Breast epithelium (tissue), 4 donors: ENCODE measurements around the gene DOCK3. TPM values are rescaled to one million over a fixed set of nuclear protein-coding genes. Genes with fewer than 3 reads are reported as not detected.

Experiments
- DNase-seq, 2 donors: peaks; one replicate each; pipeline ENCODE4 v3.0.0-alpha.2; 2019; ENCODE audit warnings: low spot score in 2 of 2
- H3K27ac ChIP-seq, 2 donors: fragments of 200-600 bp; sonication (generic) in 1 of 2; one replicate each; pipeline ENCODE4 v1.5.1; 2016 to 2019; ENCODE audit warnings: mild to moderate bottlenecking in 1 of 2
- H3K27me3 ChIP-seq, 2 donors: fragments of 200-600 bp; sonication (generic) in 1 of 2; one replicate each; pipeline versions ENCODE4 v1.5.1 to v1.6.0; 2017 to 2019; ENCODE audit warnings: control low read depth in 1 of 2, mild to moderate bottlenecking in 1 of 2
- H3K36me3 ChIP-seq: fragments of 200-600 bp; one replicate; pipeline ENCODE4 v1.5.1; 2019
- H3K4me1 ChIP-seq, 2 donors: fragments of 200-600 bp; sonication (generic); one replicate each; pipeline ENCODE4 v1.5.1; 2016 to 2019; ENCODE audit warnings: control low read depth in 1 of 2
- H3K4me3 ChIP-seq, 3 donors: fragments of 200-600 bp; sonication (generic); 1 replicate in 2 of 3; 2 replicates in 1 of 3; pipeline ENCODE4 v1.5.1; 2016 to 2019; ENCODE audit warnings: mild to moderate bottlenecking in 3 of 3, moderate library complexity in 2 of 3
- H3K9me3 ChIP-seq, 2 donors: fragments of 200-600 bp; sonication (generic) in 1 of 2; one replicate each; pipeline ENCODE4 v1.5.1; 2016 to 2019; ENCODE audit warnings: control low read depth in 1 of 2
- POLR2A ChIP-seq: fragments of 450-650 bp; IDR thresholded peaks from one replicate; pipeline ENCODE4 v1.6.1; 2016; ENCODE audit warnings: antibody characterized with exemption, mild to moderate bottlenecking, moderate library complexity
- POLR2AphosphoS5 ChIP-seq, 3 donors: sonication (generic); formaldehyde crosslinking; IDR thresholded peaks; one replicate each; pipeline ENCODE4 v1.6.1; 2017; ENCODE audit warnings: antibody characterized with exemption in 3 of 3
- intact Hi-C: fragments of 100-400 bp; cut with DNase I; formaldehyde crosslinking; loops from one replicate; pipeline ENCODE4 v1.15.1; 2023; ENCODE audit warnings: low total_unique reads
- total RNA-seq, 3 donors: library from RNA; depleted of rRNA; stranded (reverse); fragments of >200 nt; gene quantifications; one replicate each; pipeline ENCODE4 v1.1.0, GENCODE V29; 2016
- TF ChIP-seq, protein P1 (sequence below), 3 donors: fragments of 450-650 bp; IDR thresholded peaks; one replicate each; pipeline ENCODE4 v1.5.1; 2016 to 2017; ENCODE audit warnings: antibody characterized with exemption in 3 of 3, mild to moderate bottlenecking in 3 of 3, moderate library complexity in 3 of 3

Gene DOCK3
- total RNA-seq, 3 donors from 2014 or later, result 0.64 to 0.73 (median 0.66) TPM

DNA sequence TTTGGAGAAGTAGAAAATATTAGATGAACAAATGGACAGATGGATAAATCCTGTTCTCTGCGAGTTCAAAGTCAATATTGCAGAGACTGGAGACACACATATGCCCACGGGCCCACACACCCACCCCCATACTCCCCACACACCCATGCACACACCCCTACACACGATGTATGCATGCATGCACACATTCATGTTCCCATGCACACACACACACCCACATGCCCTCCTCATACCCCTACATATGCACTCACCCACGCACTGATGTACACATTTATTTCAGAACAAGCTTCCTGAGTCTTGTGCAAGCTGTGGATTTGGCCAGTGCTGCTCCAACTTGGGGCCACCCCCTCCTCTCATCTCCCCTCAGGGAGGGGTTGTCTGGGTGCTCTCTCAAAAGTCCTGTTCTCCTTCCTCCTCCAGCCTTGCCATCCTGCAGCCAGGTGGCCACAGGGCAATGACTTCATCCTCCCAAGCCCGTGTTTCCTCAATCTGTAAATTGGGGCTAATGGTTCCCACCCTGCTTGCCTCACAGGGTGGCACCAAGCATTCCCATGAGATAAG lies 41.4 kb upstream of the DOCK3 start:
- intact Hi-C loops, result no loop called here
- Histone ChIP-seq H3K9me3 (no peaks in the 10 kb centered on the region), H3K4me3 (no peak overlapping the region), H3K4me1 (peaks cover 5 to 12% of the 10 kb centered on the region in 2 donors), H3K27ac (no peak overlapping the region), H3K27me3 (no peaks in the 10 kb centered on the region), H3K36me3 (no peaks in the 10 kb centered on the region)
- TF ChIP-seq, protein P1, sequence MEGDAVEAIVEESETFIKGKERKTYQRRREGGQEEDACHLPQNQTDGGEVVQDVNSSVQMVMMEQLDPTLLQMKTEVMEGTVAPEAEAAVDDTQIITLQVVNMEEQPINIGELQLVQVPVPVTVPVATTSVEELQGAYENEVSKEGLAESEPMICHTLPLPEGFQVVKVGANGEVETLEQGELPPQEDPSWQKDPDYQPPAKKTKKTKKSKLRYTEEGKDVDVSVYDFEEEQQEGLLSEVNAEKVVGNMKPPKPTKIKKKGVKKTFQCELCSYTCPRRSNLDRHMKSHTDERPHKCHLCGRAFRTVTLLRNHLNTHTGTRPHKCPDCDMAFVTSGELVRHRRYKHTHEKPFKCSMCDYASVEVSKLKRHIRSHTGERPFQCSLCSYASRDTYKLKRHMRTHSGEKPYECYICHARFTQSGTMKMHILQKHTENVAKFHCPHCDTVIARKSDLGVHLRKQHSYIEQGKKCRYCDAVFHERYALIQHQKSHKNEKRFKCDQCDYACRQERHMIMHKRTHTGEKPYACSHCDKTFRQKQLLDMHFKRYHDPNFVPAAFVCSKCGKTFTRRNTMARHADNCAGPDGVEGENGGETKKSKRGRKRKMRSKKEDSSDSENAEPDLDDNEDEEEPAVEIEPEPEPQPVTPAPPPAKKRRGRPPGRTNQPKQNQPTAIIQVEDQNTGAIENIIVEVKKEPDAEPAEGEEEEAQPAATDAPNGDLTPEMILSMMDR (IDR thresholded peaks at IDR 0.05), result no peak
- TF ChIP-seq POLR2A (no peak), POLR2AphosphoS5 (IDR thresholded peaks at IDR 0.05) (no peak)
- no peak for DNase-seq

DNA sequence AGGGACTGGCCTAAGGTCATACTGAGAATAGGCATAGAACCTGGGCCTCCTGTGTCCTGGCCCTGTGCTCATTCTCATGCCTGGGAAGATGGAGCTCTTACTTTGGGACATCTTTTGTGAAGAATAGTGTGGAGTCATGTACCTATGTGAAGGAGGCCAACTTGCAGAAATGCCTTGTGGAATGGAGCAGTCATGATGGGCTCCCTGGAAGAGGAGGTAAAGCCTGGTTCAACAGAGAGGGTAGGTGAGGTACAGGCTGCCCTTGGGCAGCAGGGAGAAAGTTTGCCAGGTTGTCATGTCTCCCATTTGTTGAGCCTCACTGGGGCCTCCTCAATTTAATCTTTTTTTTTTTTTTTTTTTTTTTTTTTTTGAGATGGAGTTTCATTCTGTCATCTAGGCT lies 39.7 kb upstream of the DOCK3 start:
- no peaks in the 10 kb centered on the region for H3K27me3 ChIP-seq
- H3K27ac ChIP-seq, result no peak overlapping the region
- H3K36me3 ChIP-seq, result no peaks in the 10 kb centered on the region
- H3K9me3 ChIP-seq, result no peaks in the 10 kb centered on the region
- no peak for DNase-seq
- peaks cover 5 to 12% of the 10 kb centered on the region in 2 donors for H3K4me1 ChIP-seq
- TF ChIP-seq POLR2A, result no peak
- intact Hi-C loops, result no loop called here
- no peak overlapping the region for H3K4me3 ChIP-seq

DNA sequence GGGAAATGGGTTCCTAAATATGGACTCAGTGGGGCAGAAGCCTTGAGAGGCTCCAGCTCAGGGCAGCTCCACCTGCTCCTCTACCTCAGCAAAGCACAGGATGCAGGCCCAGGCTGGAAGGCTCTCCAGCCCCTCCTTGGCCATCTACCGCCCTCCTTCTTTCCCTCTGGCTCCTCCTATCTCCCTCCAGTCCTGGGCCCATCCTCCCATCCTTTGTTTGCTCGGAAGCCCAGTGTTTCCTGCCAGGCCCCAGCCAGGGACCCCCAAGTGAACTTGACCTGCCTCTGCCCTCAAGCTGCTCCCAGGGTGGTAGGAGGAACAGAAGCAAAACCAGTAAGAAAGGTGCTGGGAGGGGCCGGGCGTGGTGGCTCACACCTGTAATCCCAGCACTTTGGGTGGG lies 37.7 kb upstream of the DOCK3 start:
- Histone ChIP-seq H3K4me1 (peaks cover 2 to 7% of the 10 kb centered on the region in 2 donors), H3K27ac (no peak overlapping the region), H3K36me3 (no peaks in the 10 kb centered on the region), H3K4me3 (no peak overlapping the region), H3K27me3 (no peaks in the 10 kb centered on the region), H3K9me3 (no peaks in the 10 kb centered on the region)
- intact Hi-C loops, result no loop called here
- TF ChIP-seq POLR2A (no peak), POLR2AphosphoS5 (IDR thresholded peaks at IDR 0.05) (no peak)
- TF ChIP-seq, protein P1 (IDR thresholded peaks at IDR 0.05), result no peak
- no peak for DNase-seq

DNA sequence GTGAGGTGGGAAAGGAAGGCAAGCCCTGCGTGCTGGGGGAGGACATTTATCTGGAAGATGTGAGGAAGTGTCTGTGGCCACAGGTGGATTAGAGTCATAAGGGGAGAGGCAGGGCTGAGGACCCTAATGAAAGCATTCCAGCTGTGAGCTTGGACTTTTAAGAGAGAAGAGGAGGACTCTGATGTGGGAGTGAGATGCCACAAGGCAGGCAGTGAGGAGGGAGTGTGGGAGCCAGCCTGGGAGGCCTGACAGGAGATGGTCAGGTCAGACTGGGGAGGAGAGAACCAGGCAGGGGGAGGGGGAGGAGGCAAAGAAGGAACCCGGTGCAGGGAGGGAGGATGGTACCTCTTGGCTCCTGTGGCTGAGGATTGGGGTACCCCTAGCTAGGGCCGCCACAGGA lies 36.8 kb upstream of the DOCK3 start:
- Histone ChIP-seq H3K27me3 (no peaks in the 10 kb centered on the region), H3K27ac (no peak overlapping the region), H3K4me1 (no peaks in the 10 kb centered on the region), H3K9me3 (no peaks in the 10 kb centered on the region), H3K4me3 (no peak overlapping the region), H3K36me3 (no peaks in the 10 kb centered on the region)
- TF ChIP-seq POLR2AphosphoS5 (IDR thresholded peaks at IDR 0.05) (no peak), POLR2A (no peak)
- TF ChIP-seq, protein P1 (IDR thresholded peaks at IDR 0.05), result no peak
- intact Hi-C loops, result no loop called here
- no peak for DNase-seq

DNA sequence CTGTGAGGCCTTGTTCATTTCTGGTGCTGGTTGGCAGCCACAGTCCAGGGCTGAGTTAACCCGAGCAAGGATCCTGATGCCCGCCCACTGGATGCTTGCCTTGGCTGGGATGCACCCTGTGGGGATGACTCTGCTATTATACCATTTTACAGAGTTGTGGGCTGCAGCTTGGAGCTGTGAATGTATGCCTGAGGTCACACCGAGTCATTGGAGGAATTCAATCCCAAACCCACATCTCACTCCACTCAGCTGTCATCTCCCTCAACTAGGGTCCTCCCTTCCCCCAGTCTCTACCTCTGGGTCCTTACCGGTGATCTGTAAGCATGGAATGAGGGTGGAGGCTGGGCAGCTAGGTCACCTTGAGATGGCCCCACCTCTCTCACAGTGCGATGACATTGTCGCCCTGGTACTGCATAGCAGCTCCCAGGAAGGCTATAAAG lies 35.7 kb upstream of the DOCK3 start:
- Histone ChIP-seq H3K27ac (no peak overlapping the region), H3K4me1 (no peaks in the 10 kb centered on the region), H3K36me3 (peaks cover 4% of the 10 kb centered on the region), H3K4me3 (no peak overlapping the region), H3K9me3 (no peaks in the 10 kb centered on the region), H3K27me3 (no peaks in the 10 kb centered on the region)
- no peak for DNase-seq
- no peak for TF ChIP-seq POLR2A
- TF ChIP-seq, protein P1 (IDR thresholded peaks at IDR 0.05), result no peak
- no peak for TF ChIP-seq POLR2AphosphoS5 (IDR thresholded peaks at IDR 0.05)
- intact Hi-C loops, result no loop called here

DNA sequence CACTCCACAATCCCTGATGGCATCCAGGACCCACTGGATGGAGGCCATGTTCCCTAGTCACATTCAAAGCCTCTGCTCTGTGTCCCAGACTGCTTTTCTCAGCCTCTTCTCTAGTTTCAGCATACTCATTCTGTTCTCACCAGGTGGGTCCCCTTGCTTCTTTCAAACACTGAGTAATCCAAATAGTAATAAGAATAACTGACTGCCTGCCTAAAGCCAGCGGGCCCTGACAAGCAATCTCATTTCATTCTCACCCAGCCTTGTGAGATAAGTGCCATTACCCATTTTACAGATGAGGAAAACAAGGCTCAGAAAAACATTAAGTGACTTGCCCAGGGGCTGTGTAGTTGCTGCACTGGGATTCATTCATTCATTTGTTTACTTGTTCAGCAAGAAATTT lies 32.3 kb upstream of the DOCK3 start:
- no peak for DNase-seq
- Histone ChIP-seq H3K9me3 (no peaks in the 10 kb centered on the region), H3K4me3 (no peak overlapping the region), H3K27ac (no peak overlapping the region), H3K36me3 (peaks cover 4% of the 10 kb centered on the region), H3K27me3 (no peaks in the 10 kb centered on the region), H3K4me1 (no peaks in the 10 kb centered on the region)
- intact Hi-C loops, result no loop called here
- TF ChIP-seq, protein P1 (IDR thresholded peaks at IDR 0.05), result no peak
- TF ChIP-seq POLR2AphosphoS5 (IDR thresholded peaks at IDR 0.05), result no peak
- TF ChIP-seq POLR2A, result no peak
